ENCODE results near the gene PLA1A.

Gene PLA1A

GRCh38 chr3:119613201-119613600 is 15.5 kb downstream of the PLA1A start:
- no peak for DNase-seq

- DNase-seq, result no peak
These were observed 16.2 kb downstream of the PLA1A start for GRCh38 chr3:119613872-119614271.

- DNase-seq, result no peak
These were observed 18.4 kb downstream of the PLA1A start for GRCh38 chr3:119616056-119616455.

GRCh38 chr3:119619094-119619493 is 21.4 kb downstream of the PLA1A start:
- DNase-seq, result no peak

- no peak for DNase-seq
These were observed 23.2 kb downstream of the PLA1A start for GRCh38 chr3:119620899-119621298.

GRCh38 chr3:119624002-119624720 is 26.5 kb downstream of the PLA1A start:
- DNase-seq, result peak; percentile 37

- DNase-seq, result no peak
These were observed 27.9 kb downstream of the PLA1A start for GRCh38 chr3:119625451-119626153.

- peak; percentile 54 for DNase-seq
These were observed 28.5 kb downstream of the PLA1A start for GRCh38 chr3:119626196-119626595.

- peak; percentile 85 for DNase-seq
These were observed 29.8 kb downstream of the PLA1A start for GRCh38 chr3:119627461-119627860.

GRCh38 chr3:119628390-119628789 is 30.7 kb downstream of the PLA1A start:
- DNase-seq, result peak; percentile 66

- peak; percentile 92 for DNase-seq
These were observed 31.2 kb downstream of the PLA1A start for GRCh38 chr3:119628816-119629445.

GRCh38 chr3:119630128-119630879 is 32.6 kb downstream of the PLA1A start:
- DNase-seq, result peak; percentile 89

GRCh38 chr3:119630880-119631329 is 33.2 kb downstream of the PLA1A start:
- no peak for DNase-seq

GRCh38 chr3:119631516-119631915 is 33.8 kb downstream of the PLA1A start:
- DNase-seq, result no peak

- DNase-seq, result peak; percentile 47
These were observed 34.5 kb downstream of the PLA1A start for GRCh38 chr3:119632216-119632615.

GRCh38 chr3:119632829-119633228 is 35.1 kb downstream of the PLA1A start:
- no peak for DNase-seq

- no peak for DNase-seq
These were observed 38.0 kb downstream of the PLA1A start for GRCh38 chr3:119635719-119636118.

- peak; percentile 75 for DNase-seq
These were observed 38.6 kb downstream of the PLA1A start for GRCh38 chr3:119636249-119636648.

- peak; percentile 41 for DNase-seq
These were observed 39.4 kb downstream of the PLA1A start for GRCh38 chr3:119636891-119637611.

- peak; percentile 94 for DNase-seq
These were observed 40.2 kb downstream of the PLA1A start for GRCh38 chr3:119637679-119638477.

All from suppressor macrophage treated with lipopolysaccharide for 4 hours (primary cell).